ENCODE measurements around the gene TRMT1.

The TRMT1 gene

GRCh38 chr19:13089857-13090507 is 26.6 kb downstream of the TRMT1 start:
- DNase-seq, result no peak

- no peak for DNase-seq
Measured at GRCh38 chr19:13089139-13089856, 27.2 kb downstream of the TRMT1 start.

- no peak for DNase-seq
Measured at GRCh38 chr19:13087795-13088537, 28.6 kb downstream of the TRMT1 start.

- DNase-seq, result no peak
Measured at GRCh38 chr19:13087295-13087694, 29.2 kb downstream of the TRMT1 start.

- DNase-seq, result no peak
Measured at GRCh38 chr19:13086341-13086740, 30.2 kb downstream of the TRMT1 start.

DNA sequence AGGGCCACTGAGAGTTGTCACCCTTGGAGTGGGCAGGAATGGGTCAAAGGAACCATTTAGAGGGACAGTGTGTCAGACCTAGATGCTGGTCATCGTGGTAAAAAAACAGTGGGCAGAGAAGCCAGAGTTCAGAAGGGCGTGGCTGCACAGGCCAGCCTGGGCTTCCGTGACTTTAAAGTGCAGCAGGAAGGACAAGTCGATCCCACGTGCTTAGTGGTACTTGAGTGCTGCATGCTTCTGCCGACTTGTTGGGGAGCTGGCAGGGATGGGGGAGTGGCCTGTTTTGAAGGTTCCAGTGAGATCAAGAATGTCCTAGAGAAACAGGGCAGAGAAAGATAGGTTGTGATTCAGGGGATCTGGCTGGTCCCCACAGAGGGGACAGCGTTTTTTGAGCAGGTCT is 30.9 kb downstream of the TRMT1 start:
- DNase-seq, result no peak

DNA sequence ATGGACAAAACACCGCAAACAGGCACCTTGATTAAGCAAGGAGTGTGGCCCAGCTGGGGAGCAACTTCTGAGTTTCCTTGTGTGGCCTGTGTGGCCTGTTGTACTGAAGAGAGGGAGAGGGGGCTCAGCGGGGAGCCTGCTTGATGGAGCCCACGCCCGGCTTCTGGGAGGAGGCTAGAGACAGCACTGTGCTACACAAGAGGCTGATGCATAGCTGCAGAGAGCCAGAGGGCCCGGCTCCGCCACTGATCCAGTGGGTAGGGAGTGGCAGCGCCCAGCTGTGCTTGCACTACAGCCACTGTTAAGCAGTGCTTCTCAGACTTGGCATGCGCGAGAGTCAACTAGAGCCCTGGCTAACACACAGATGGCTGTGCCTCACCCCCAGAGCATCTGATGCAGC is 32.9 kb downstream of the TRMT1 start:
- no peak for DNase-seq

DNA sequence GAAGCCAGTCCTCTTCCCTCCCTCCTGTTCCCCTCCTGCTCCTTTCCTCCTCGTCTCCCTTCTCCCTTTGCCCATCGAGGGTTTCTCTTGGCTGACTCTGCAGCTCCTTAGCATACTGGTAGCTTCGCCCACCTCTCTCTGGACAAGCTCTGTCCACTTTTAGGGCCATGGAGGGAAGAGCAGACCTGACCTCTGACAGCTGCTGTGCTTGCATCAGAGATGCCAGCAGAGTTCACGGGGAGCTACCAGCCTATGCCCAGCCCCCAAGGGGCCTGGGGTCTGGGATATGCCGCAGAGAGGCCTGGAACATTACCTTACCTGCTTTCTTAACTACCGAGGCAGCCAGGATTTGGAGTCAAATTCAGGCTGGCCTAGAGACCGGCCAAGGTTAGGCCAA is 33.5 kb downstream of the TRMT1 start:
- DNase-seq, result no peak

DNA sequence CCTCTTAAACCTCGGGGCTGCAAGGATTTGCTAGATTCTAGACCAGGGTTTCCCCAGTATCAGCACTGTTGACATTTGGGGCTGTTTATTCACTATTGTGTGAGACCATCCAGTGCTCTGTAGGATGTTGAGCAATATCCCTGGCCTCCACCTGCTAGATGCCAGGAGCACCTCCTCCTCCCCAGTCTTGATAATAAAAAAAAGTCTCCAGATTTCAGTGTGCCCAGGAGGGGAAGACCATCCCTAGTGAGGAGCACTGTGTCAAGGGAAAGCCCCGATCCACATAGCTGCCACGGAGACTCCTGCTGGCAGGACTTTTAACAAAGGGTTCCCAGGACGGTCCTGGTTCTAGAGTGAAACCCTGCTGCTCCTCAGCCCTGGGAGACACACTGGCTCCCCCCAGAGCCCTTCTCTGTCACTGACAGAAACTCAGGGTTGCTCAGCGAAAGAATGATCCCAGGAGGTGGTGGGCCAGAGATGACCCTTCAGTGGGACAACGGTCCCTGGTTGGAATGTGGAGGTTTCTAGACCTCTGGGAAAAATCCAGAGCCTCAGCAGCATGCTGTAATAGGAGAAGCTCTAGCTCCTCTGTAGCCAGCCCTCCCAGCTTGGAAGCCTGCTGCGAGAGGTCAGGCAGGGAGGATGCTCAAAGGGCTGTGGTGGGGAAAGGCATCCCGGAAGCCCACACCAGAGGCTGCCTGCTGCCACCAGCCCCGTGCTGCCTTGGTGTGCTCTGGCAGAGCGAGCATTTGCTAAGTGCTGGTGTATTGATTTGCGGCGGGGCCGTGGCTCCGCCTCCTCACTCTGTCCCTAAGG is 34.1 kb downstream of the TRMT1 start:
- no peak for DNase-seq

DNA sequence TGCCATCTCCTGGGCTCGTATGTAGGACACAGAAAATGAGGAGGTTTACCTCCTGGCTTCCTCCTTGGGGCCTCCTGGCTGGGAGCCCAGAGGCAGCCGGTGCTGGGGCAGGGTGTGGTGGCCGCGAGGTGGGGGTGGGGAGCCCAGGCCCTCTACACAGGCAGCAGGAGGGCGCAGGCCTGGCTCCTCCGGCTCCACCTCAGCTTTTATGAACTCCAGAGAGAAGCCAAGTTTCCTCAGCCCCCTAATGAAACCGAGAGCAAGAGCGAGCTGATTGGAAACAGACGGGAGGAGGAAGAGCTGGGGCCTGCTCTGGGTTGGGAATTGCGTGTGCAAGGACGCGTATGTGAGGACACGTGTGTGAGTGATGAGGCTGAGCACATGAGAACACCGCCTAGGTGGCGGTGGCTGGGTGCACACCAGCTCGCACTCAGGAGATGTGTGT is 37.0 kb downstream of the TRMT1 start:
- no peak for DNase-seq

GRCh38 chr19:13078897-13079541 is 37.5 kb downstream of the TRMT1 start:
- DNase-seq, result no peak

- DNase-seq, result no peak
Measured at GRCh38 chr19:13078381-13078780, 38.2 kb downstream of the TRMT1 start.

DNA sequence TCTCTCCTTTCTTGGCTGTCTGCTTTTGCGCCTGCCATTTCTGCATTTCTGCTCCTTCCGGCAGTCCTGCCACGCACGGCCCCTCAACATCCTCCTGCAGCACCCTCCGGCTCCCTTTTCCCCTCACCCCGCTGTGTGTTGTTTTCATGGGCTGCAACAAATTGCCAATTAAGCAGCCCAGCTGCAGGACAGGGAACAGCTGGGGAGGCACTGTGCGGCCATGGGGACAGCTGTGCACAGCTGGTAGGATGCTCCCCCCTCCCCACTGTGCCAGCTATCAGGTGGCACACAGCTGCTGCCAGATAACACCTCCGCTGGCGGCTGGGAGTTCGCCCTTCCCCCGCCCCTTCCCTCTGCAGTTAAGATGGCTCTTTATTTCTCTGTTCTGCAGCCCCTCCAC is 39.3 kb downstream of the TRMT1 start:
- DNase-seq, result no peak

DNA sequence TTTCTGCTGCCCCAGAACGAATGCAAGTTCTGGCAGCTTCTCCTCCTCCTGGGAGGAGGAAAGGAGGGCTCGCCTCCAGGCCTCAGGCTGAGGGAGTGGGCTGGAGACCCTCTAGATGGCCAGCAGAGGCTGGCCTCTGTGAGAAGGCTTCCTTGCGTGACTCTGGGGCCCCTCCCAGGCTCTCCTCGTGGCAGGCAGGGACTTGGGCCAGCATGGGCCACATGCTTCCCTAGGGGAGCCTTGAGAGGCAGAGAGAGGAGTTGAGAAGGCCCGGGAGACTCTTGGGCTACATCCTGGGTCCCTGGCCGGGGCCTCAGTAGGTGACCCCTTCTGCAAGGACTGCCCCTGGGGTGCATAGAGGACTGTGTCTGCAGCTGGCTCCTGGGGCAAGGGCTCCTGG is 39.8 kb downstream of the TRMT1 start:
- DNase-seq, result no peak

GRCh38 chr19:13076320-13076719 is 40.2 kb downstream of the TRMT1 start:
- DNase-seq, result no peak

GRCh38 chr19:13074378-13074777 is 42.2 kb downstream of the TRMT1 start:
- DNase-seq, result no peak

DNA sequence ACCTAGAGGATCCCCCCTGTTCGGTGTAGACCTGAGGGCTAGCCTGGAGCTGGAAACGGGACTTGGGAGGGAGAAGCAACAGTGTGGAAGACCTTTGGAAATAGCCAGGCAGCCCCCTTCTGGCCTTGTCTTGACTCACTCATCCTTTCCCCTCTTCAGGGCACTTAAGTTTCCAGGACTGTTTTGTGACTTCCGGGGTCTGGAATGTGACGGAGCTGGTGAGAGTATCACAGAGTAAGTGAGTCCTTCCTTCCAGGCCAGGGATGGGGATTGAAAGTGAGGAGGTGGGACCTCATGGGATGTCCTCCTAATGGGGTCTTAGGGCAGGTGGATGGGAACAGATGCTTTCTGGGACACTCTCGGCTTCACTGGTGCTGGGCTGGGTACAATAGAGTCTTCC is 43.3 kb downstream of the TRMT1 start:
- DNase-seq, result no peak

GRCh38 chr19:13072188-13072908 is 44.2 kb downstream of the TRMT1 start:
- no peak for DNase-seq

DNA sequence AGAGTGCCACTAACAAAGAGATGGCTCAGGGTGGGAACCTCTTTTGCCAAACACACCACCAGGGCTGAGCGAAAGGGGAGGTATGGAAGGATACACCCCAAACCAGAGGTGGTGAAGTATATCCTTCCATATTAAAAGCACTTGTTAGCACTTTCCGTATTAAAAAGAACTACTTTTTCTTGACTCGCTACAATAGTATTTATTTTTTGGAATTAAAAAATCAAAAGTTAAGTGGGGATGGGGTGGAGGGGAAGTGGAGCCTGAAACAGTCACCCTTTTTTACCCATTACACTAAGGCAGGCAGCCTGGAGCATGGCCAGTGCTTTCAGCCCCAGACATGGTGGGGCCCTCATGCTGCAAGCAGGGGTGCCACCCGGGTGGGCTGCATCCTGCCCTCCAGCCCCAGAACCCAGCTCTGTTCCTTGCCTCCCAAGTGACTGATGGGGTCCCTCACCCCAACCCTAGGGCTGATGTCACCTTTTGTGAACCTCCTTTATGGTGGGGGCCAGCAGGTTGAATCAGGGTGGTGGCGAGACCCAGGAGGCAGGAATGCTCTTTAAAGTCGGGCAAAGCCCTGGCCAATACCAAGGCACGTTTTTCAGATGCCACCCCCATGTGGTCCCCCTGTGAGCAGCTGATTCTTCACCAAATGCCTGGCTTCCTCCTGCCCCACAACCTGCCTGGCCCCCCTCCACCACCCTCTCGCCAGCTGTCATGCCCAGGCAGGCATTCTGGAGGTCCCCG is 44.9 kb downstream of the TRMT1 start:
- DNase-seq, result no peak

GRCh38 chr19:13070425-13071140 is 46.0 kb downstream of the TRMT1 start:
- no peak for DNase-seq

Measured in stimulated activated CD4-positive, alpha-beta T cell treated with anti-CD3 and anti-CD28 coated beads, Interleukin-12 subunit alpha, Interleukin-12 subunit beta, amount 100 ng/mL, for 4 hours (primary cell).